Smooth muscle cell (in vitro differentiated cells): ENCODE measurements around the gene ZBTB16. TPM values are rescaled to one million over a fixed set of nuclear protein-coding genes. Genes with fewer than 3 reads are reported as not detected.

Experiments
- DNase-seq: peaks from one replicate; lab custom pipeline; 2025; ENCODE audit not compliant: unreplicated experiment; lab: John Stamatoyannopoulos, UW
- H2AFZ ChIP-seq: fragments of 200-600 bp; sonication (generic); 2 replicates; pipeline ENCODE4 v1.6.0; 2016; ENCODE audit warnings: antibody characterized with exemption, low read depth, mild to moderate bottlenecking
- H3F3A ChIP-seq: fragments of 200-600 bp; sonication (generic); 2 replicates; pipeline ENCODE4 v1.6.0; 2017; ENCODE audit warnings: antibody characterized with exemption, low read depth
- H3K27ac ChIP-seq: fragments of 200-600 bp; sonication (generic); 2 replicates; pipeline ENCODE4 v1.5.1; 2016; ENCODE audit warnings: low read depth, mild to moderate bottlenecking
- H3K27me3 ChIP-seq: fragments of 200-600 bp; sonication (generic); 2 replicates; pipeline ENCODE4 v1.6.1; 2016; ENCODE audit warnings: low read depth, mild to moderate bottlenecking
- H3K36me3 ChIP-seq: fragments of 200-600 bp; sonication (generic); 2 replicates; pipeline ENCODE4 v1.5.1; 2016; ENCODE audit warnings: low read depth
- H3K4me1 ChIP-seq: fragments of 200-600 bp; sonication (generic); 2 replicates; pipeline ENCODE4 v1.5.1; 2016; ENCODE audit warnings: low read depth
- H3K4me2 ChIP-seq: fragments of 200-600 bp; sonication (generic); 2 replicates; pipeline ENCODE4 v1.6.0; 2016; ENCODE audit warnings: mild to moderate bottlenecking
- H3K4me3 ChIP-seq: fragments of 200-600 bp; sonication (generic); 2 replicates; pipeline ENCODE4 v1.5.1; 2016; ENCODE audit warnings: mild to moderate bottlenecking
- H3K79me2 ChIP-seq: fragments of 200-600 bp; sonication (generic); 2 replicates; pipeline ENCODE4 v1.6.0; 2016; ENCODE audit warnings: low read depth, mild to moderate bottlenecking
- H3K9ac ChIP-seq: fragments of 200-600 bp; sonication (generic); 2 replicates; pipeline ENCODE4 v1.6.0; 2016; ENCODE audit warnings: low read depth
- H3K9me3 ChIP-seq: fragments of 200-600 bp; sonication (generic); replicated peaks from 2 replicates; pipeline ENCODE4 v1.5.1; 2016; ENCODE audit warnings: low read depth
- H4K20me1 ChIP-seq: fragments of 200-600 bp; sonication (generic); 2 replicates; pipeline ENCODE4 v1.6.0; 2016; ENCODE audit warnings: low read depth
- CTCF ChIP-seq: fragments of 200-600 bp; sonication (generic); IDR thresholded peaks from 2 replicates; pipeline ENCODE4 v1.5.1; 2017; ENCODE audit warnings: borderline replicate concordance, mild to moderate bottlenecking, antibody characterized with exemption; ENCODE audit not compliant: insufficient read depth, poor library complexity, severe bottlenecking
- WGBS: methylation state at CpG from one replicate; pipeline ENCODE4 v1.1.7; 2016; ENCODE audit warnings: low lambda C conversion rate; 5-methylcytosine and 5-hydroxymethylcytosine counted together
- polyA plus RNA-seq: library from polyadenylated mRNA; unstranded; fragments of >200 nt; fragmentation: Nextera tagmentation; extraction: Ambion mirVana; gene quantifications from 2 replicates; pipeline ENCODE4 v1.2.1, GENCODE V29; 2016
- total RNA-seq: library from RNA; depleted of rRNA; stranded (reverse); fragments of >200 nt; gene quantifications from 2 replicates; pipeline ENCODE4 v1.2.3, GENCODE V29; 2014

ZBTB16 gene
- total and polyA plus RNA-seq, 2 experiments from 2014 or later, result not detected

DNA sequence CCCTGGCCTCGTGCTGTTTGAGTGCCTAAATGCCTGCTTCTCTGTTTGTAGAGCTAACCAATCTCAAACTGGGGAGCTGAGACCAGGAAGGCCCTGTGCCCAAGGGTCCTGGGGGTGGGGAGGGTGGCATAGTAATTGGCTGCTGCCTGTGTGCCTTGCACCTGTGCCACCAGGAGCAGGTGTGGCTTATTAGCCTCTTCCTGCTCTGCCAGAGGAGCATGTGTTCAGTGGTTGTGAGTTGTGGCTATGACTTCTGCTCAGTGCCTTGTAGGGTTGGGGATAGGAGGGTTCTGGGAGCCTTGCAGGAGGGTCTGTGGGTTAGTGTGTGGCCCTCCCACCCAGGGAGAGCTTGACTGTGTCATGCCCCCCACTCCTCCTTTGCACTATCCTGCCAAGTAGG is 109.2 kb downstream of the ZBTB16 start:
- WGBS, result 95% methylated on average over 1 of the region's 1 CpG
- H3K36me3 ChIP-seq, result no peaks in the 10 kb centered on the region
- peaks cover 24% of the 10 kb centered on the region for H3K4me1 ChIP-seq

GRCh38 chr11:114169321-114169749 is 109.8 kb downstream of the ZBTB16 start:
- no peak overlapping the region for H3K9ac ChIP-seq
- no peaks in the 10 kb centered on the region for H3F3A ChIP-seq
- H3K27ac ChIP-seq, result no peak overlapping the region
- H3K79me2 ChIP-seq, result no peaks in the 10 kb centered on the region
- H3K4me2 ChIP-seq, result no peak overlapping the region
- TF ChIP-seq CTCF, result no peak
- no peak overlapping the region for H2AFZ ChIP-seq
- H3K27me3 ChIP-seq, result peaks cover 7% of the 10 kb centered on the region
- peaks cover 24% of the 10 kb centered on the region for H3K4me1 ChIP-seq
- H3K36me3 ChIP-seq, result no peaks in the 10 kb centered on the region
- H4K20me1 ChIP-seq, result no peaks in the 10 kb centered on the region
- H3K9me3 ChIP-seq, result no peaks in the 10 kb centered on the region
- WGBS, result 86% methylated on average over 9 of the region's 9 CpGs
- no peak for DNase-seq
- H3K4me3 ChIP-seq, result no peak overlapping the region

More for the DNA sequence above, 109.2 kb downstream of the ZBTB16 start:
- TF ChIP-seq CTCF, result no peak
- no peak overlapping the region for H3K4me2 ChIP-seq
- no peak for DNase-seq
- H2AFZ ChIP-seq, result no peak overlapping the region
- no peaks in the 10 kb centered on the region for H3F3A ChIP-seq
- no peak overlapping the region for H3K4me3 ChIP-seq
- H3K27ac ChIP-seq, result no peak overlapping the region
- peaks cover 7% of the 10 kb centered on the region for H3K27me3 ChIP-seq
- no peaks in the 10 kb centered on the region for H4K20me1 ChIP-seq
- no peaks in the 10 kb centered on the region for H3K79me2 ChIP-seq
- H3K9me3 ChIP-seq, result no peaks in the 10 kb centered on the region
- no peak overlapping the region for H3K9ac ChIP-seq

GRCh38 chr11:114169821-114170220 is 110.3 kb downstream of the ZBTB16 start:
- WGBS, result 74% methylated on average over 2 of the region's 2 CpGs
- DNase-seq, result no peak
- Histone ChIP-seq H3K9me3 (no peaks in the 10 kb centered on the region), H3K4me3 (no peak overlapping the region), H3K36me3 (no peaks in the 10 kb centered on the region), H3K4me1 (peaks cover 24% of the 10 kb centered on the region), H3K27ac (no peak overlapping the region), H3K9ac (no peak overlapping the region), H3K79me2 (no peaks in the 10 kb centered on the region), H4K20me1 (no peaks in the 10 kb centered on the region), H3F3A (no peaks in the 10 kb centered on the region), H3K27me3 (peaks cover 12% of the 10 kb centered on the region), H3K4me2 (no peak overlapping the region), H2AFZ (no peak overlapping the region)
- TF ChIP-seq CTCF, result no peak

DNA sequence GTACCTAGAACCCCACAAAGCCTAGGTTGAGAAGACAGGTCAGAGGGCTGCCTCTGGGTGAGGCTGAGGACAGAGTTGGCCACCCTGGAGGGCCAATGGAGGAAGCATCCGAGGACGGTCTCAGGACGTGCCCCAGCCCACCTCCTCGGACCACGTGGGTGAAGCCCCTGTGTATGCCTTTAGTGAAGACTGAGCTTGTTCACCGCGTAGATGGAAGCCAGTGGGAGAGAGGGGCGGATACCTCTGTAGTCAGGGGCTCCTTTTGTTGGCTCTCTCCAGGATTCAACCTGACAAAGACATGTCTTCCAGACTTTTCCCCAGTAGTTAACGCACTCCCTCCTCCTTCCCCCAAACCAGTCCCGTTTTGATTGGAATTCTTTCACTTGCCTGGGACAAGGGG is 110.7 kb downstream of the ZBTB16 start:
- peaks cover 24% of the 10 kb centered on the region for H3K4me1 ChIP-seq
- peaks cover 16% of the 10 kb centered on the region for H3K27me3 ChIP-seq

More for the DNA sequence above, 110.7 kb downstream of the ZBTB16 start:
- H3K4me2 ChIP-seq, result no peak overlapping the region
- H4K20me1 ChIP-seq, result no peaks in the 10 kb centered on the region
- TF ChIP-seq CTCF, result no peak
- no peak overlapping the region for H3K4me3 ChIP-seq
- whole genome bisulfite sequencing, result 89% methylated on average over 10 of the region's 10 CpGs
- no peak overlapping the region for H3K27ac ChIP-seq
- no peaks in the 10 kb centered on the region for H3F3A ChIP-seq
- no peak overlapping the region for H3K9ac ChIP-seq
- no peak overlapping the region for H2AFZ ChIP-seq
- H3K79me2 ChIP-seq, result no peaks in the 10 kb centered on the region
- no peak for DNase-seq
- no peaks in the 10 kb centered on the region for H3K36me3 ChIP-seq
- no peaks in the 10 kb centered on the region for H3K9me3 ChIP-seq
